Endothelial cell of umbilical vein (primary cell): ENCODE data around the gene TOM1L2.

Source experiments
- EZH2 ChIP-seq: IDR thresholded peaks from 2 replicates; pipeline ENCODE4 v1.6.1; 2012; ENCODE audit warnings: borderline replicate concordance, low read depth, mild to moderate bottlenecking, moderate library complexity, low read length, inconsistent platforms; ENCODE audit not compliant: severe bottlenecking
- FOS ChIP-seq: IDR thresholded peaks from 2 replicates; pipeline ENCODE4 v1.6.1; 2011; ENCODE audit warnings: mild to moderate bottlenecking, low read length, moderate library complexity, borderline replicate concordance; ENCODE audit not compliant: insufficient read depth
- JUN ChIP-seq: IDR thresholded peaks from 2 replicates; pipeline ENCODE4 v1.6.1; 2011; ENCODE audit warnings: borderline replicate concordance, low read depth; ENCODE audit not compliant: insufficient read length, insufficient read depth
- MAX ChIP-seq: IDR thresholded peaks from 2 replicates; pipeline ENCODE4 v1.6.1; 2011; ENCODE audit not compliant: insufficient read depth, insufficient read length
- MYC ChIP-seq: IDR thresholded peaks from one replicate; pipeline ENCODE4 v1.6.1; 2011; ENCODE audit warnings: mild to moderate bottlenecking, low read depth, low read length
- POLR2A ChIP-seq: IDR thresholded peaks from 2 replicates; pipeline ENCODE4 v1.6.1; 2012; ENCODE audit warnings: low read depth, mild to moderate bottlenecking, control low read depth, low read length
- POLR2AphosphoS5 ChIP-seq: IDR thresholded peaks from 2 replicates; pipeline ENCODE4 v1.6.1; 2012; ENCODE audit warnings: low read depth, mild to moderate bottlenecking, control low read depth, low read length, moderate library complexity; ENCODE audit not compliant: insufficient read depth
- TF ChIP-seq, protein P1 (sequence below), 2 donors: IDR thresholded peaks; 1 replicate in 1 of 2; 2 replicates in 1 of 2; pipeline ENCODE4 v1.5.1; 2011; ENCODE audit warnings: low read length in 2 of 2, mild to moderate bottlenecking in 2 of 2, moderate library complexity in 2 of 2, control low read depth in 1 of 2, inconsistent platforms in 1 of 2, low read depth in 1 of 2; ENCODE audit not compliant: insufficient read depth in 1 of 2; ENCODE audit errors: extremely low read depth in 1 of 2

DNA sequence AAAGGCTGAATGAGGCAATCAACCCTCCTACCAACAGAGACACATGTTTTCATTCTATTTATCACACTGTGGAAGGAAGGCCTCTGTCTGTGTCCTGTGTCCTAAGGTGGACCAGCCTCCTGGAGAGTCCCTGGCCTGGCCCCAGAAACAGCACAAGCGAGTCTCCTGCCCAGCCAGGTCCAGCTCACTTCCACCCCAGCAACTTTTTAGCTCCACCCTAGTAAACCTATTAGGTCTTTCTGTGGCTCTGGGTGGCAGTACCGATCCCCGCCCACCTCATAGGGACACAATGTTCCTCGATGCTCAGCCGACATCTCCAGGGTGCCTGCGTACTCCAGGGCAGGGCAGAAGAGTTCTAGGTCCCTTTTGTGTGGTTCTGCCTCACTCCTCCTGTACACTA lies 11.2 kb upstream of the TOM1L2 start:
- TF ChIP-seq, protein P1, sequence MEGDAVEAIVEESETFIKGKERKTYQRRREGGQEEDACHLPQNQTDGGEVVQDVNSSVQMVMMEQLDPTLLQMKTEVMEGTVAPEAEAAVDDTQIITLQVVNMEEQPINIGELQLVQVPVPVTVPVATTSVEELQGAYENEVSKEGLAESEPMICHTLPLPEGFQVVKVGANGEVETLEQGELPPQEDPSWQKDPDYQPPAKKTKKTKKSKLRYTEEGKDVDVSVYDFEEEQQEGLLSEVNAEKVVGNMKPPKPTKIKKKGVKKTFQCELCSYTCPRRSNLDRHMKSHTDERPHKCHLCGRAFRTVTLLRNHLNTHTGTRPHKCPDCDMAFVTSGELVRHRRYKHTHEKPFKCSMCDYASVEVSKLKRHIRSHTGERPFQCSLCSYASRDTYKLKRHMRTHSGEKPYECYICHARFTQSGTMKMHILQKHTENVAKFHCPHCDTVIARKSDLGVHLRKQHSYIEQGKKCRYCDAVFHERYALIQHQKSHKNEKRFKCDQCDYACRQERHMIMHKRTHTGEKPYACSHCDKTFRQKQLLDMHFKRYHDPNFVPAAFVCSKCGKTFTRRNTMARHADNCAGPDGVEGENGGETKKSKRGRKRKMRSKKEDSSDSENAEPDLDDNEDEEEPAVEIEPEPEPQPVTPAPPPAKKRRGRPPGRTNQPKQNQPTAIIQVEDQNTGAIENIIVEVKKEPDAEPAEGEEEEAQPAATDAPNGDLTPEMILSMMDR (IDR thresholded peaks at IDR 0.05; ENCODE audit: extremely low read depth in 1 of 2, insufficient read depth in 1 of 2, low read depth in 1 of 2, low read length in 2 of 2): no peak
- TF ChIP-seq POLR2A: no peak
- TF ChIP-seq MAX: no peak
- no peak for TF ChIP-seq EZH2
- no peak for TF ChIP-seq MYC
- TF ChIP-seq POLR2AphosphoS5: no peak
- TF ChIP-seq FOS: no peak
- TF ChIP-seq JUN: no peak
